PC-3 (cell line): ENCODE measurements around the gene HEXA. TPM values are rescaled to one million over a fixed set of nuclear protein-coding genes. Genes with fewer than 3 reads are reported as not detected.

Source experiments
- ATAC-seq: fragments of 200-7000 bp; cut with Tn5 transposase; 2 replicates; pipeline ENCODE4 v1.9.1; 2020; ENCODE audit warnings: mild to moderate bottlenecking, moderate library complexity
- BruUV-seq: library from RNA; stranded (reverse); fragments of 400-500 nt; replicated peaks from 2 replicates; lab custom pipeline; 2021; lab: Mats Ljungman, UMichigan
- CTCF ChIA-PET: fragments of 300-600 bp; sonication (Branson Sonifier 250); formaldehyde crosslinking; loops from one replicate; lab custom pipeline; 2022; ENCODE audit warnings: antibody characterized with exemption; lab: Charles Lee
- POLR2A ChIA-PET: fragments of 300-600 bp; sonication (Branson Sonifier 250); formaldehyde crosslinking; loops from one replicate; lab custom pipeline; 2022; ENCODE audit warnings: antibody characterized with exemption; ENCODE audit not compliant: unreplicated experiment; lab: Charles Lee
- DNase-seq: peaks from one replicate; pipeline ENCODE4 v3.0.0-alpha.2; 2015
- H2AFZ ChIP-seq: fragments of 300-600 bp; sonication (generic); 2 replicates; pipeline ENCODE4 v1.6.0; 2016; ENCODE audit warnings: antibody characterized with exemption, low read length
- H3F3A ChIP-seq: fragments of 300-600 bp; sonication (generic); one replicate; pipeline ENCODE4 v1.6.0; 2017; ENCODE audit warnings: antibody characterized with exemption, low read length, control low read depth, mild to moderate bottlenecking; ENCODE audit not compliant: unreplicated experiment
- H3K27ac ChIP-seq: fragments of 300-600 bp; sonication (generic); 2 replicates; pipeline ENCODE4 v1.5.1; 2016; ENCODE audit warnings: mild to moderate bottlenecking, low read length
- H3K27me3 ChIP-seq: fragments of 300-600 bp; sonication (generic); 2 replicates; pipeline ENCODE4 v1.6.1; 2016; ENCODE audit warnings: low read length, mixed read lengths
- H3K36me3 ChIP-seq: fragments of 300-600 bp; sonication (generic); 2 replicates; pipeline ENCODE4 v1.6.1; 2016; ENCODE audit warnings: low read depth, mixed run types, low read length, mixed read lengths
- H3K4me1 ChIP-seq: fragments of 300-600 bp; sonication (generic); 2 replicates; pipeline ENCODE4 v1.5.1; 2016; ENCODE audit warnings: low read length; ENCODE audit not compliant: insufficient read depth
- H3K4me2 ChIP-seq: fragments of 300-600 bp; sonication (generic); 2 replicates; pipeline ENCODE4 v1.6.0; 2016; ENCODE audit warnings: low read length
- H3K4me3 ChIP-seq: fragments of 300-600 bp; sonication (generic); 2 replicates; pipeline ENCODE4 v1.5.1; 2016; ENCODE audit warnings: mild to moderate bottlenecking, low read length, mixed read lengths
- H3K79me2 ChIP-seq: fragments of 300-600 bp; sonication (generic); 2 replicates; pipeline ENCODE4 v1.6.1; 2017; ENCODE audit warnings: low read length, mixed read lengths
- H3K9ac ChIP-seq: fragments of 300-600 bp; sonication (generic); 2 replicates; pipeline ENCODE4 v1.6.0; 2016; ENCODE audit warnings: mild to moderate bottlenecking, low read length
- H3K9me2 ChIP-seq: fragments of 300-600 bp; sonication (generic); replicated peaks from 2 replicates; pipeline ENCODE4 v1.6.1; 2016; ENCODE audit warnings: mixed run types, low read length, mixed read lengths
- H3K9me3 ChIP-seq: fragments of 300-600 bp; sonication (generic); 2 replicates; pipeline ENCODE4 v1.6.1; 2016; ENCODE audit warnings: low read length, mixed read lengths
- H4K20me1 ChIP-seq: fragments of 300-600 bp; sonication (generic); 2 replicates; pipeline ENCODE4 v1.6.1; 2016; ENCODE audit warnings: low read length, mixed read lengths
- EZH2 ChIP-seq: fragments of 300-600 bp; sonication (generic); IDR thresholded peaks from one replicate; pipeline ENCODE4 v1.6.1; 2017; ENCODE audit warnings: antibody characterized with exemption, mild to moderate bottlenecking, low read length; ENCODE audit not compliant: unreplicated experiment
- EZH2phosphoT487 ChIP-seq: fragments of 300-600 bp; sonication (generic); IDR thresholded peaks from 2 replicates; pipeline ENCODE4 v1.6.1; 2018; ENCODE audit warnings: mild to moderate bottlenecking, antibody characterized with exemption, low read length, borderline replicate concordance
- intact Hi-C: fragments of 100-400 bp; cut with micrococcal nuclease; formaldehyde crosslinking; loops from 2 replicates; pipeline ENCODE4 v1.9.0; 2023
- total RNA-seq: library from RNA; depleted of rRNA; stranded (reverse); fragments of >200 nt; gene quantifications from 2 replicates; pipeline ENCODE4 v1.2.3, GENCODE V29; 2014
- TF ChIP-seq, protein P1 (sequence below): fragments of 300-600 bp; sonication (generic); conservative IDR thresholded peaks from 2 replicates; pipeline ENCODE4 v1.5.1; 2017; ENCODE audit warnings: antibody characterized with exemption, low read depth, mild to moderate bottlenecking, low read length

The HEXA gene
- total RNA-seq, 1 experiment from 2014 or later = not detected

DNA sequence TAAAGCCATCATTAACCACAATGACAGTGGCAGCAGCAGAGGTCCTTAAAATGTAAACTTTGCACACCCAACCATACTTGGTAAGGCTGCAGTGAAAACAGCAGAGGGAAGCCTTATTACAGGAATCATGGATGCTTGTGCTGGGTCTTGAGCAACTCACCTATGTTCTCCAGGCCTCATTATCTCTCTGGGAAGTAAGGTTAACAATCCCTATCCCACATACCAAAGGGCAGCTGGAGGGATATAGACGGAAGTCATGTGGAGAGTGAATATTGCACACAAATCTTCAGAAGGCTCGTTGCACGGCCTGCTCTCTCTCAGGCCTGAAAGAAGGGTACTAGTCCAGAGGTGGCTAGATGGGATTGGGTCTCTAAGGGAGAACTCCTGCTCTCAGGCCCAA lies 30.0 kb downstream of the HEXA start:
- Histone ChIP-seq H3K4me1 (no peaks in the 10 kb centered on the region), H3K9ac (no peak overlapping the region), H3K4me2 (no peak overlapping the region), H3F3A (no peaks in the 10 kb centered on the region), H3K27ac (no peak overlapping the region), H3K36me3 (no peaks in the 10 kb centered on the region), H3K4me3 (no peak overlapping the region), H3K9me3 (no peaks in the 10 kb centered on the region), H3K79me2 (no peaks in the 10 kb centered on the region), H3K9me2 (no peaks in the 10 kb centered on the region), H4K20me1 (no peaks in the 10 kb centered on the region), H3K27me3 (no peaks in the 10 kb centered on the region), H2AFZ (no peak overlapping the region)
- no peak for DNase-seq
- intact Hi-C loops = loop anchor here (10.0 kb wide), 1 partner anchor 239 kb away; no protein-coding TSS in a partner anchor
- no peak for ATAC-seq
- no TSS peak for BruUV-seq
- CTCF ChIA-PET = no interaction called here
- no peak for TF ChIP-seq EZH2
- TF ChIP-seq, protein P1, sequence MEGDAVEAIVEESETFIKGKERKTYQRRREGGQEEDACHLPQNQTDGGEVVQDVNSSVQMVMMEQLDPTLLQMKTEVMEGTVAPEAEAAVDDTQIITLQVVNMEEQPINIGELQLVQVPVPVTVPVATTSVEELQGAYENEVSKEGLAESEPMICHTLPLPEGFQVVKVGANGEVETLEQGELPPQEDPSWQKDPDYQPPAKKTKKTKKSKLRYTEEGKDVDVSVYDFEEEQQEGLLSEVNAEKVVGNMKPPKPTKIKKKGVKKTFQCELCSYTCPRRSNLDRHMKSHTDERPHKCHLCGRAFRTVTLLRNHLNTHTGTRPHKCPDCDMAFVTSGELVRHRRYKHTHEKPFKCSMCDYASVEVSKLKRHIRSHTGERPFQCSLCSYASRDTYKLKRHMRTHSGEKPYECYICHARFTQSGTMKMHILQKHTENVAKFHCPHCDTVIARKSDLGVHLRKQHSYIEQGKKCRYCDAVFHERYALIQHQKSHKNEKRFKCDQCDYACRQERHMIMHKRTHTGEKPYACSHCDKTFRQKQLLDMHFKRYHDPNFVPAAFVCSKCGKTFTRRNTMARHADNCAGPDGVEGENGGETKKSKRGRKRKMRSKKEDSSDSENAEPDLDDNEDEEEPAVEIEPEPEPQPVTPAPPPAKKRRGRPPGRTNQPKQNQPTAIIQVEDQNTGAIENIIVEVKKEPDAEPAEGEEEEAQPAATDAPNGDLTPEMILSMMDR = no peak
- no peak for TF ChIP-seq EZH2phosphoT487
- POLR2A ChIA-PET = no interaction called here

DNA sequence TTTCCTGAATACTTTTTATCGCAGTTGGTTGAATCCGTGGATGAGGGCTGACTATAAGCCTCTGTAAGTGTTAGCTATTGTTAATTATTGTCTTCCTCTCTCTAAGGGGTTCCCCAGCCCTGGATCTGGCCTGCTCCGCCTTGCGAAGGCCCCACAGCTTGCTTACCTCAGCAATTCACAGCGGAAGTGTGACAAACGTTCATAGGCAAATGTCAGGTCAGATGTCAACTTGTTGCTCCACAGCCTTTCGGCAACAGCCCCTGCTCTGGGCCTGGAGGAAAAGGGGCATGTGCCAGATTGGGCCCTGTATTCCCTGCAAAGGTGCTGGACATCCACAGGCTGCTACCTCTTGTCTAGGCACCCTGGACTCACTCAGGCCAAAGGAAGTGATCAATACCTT lies 30.5 kb downstream of the HEXA start:
- DNase-seq (no peak), ATAC-seq (no peak)
- H3K27ac ChIP-seq = no peak overlapping the region
- H3K9me2 ChIP-seq = no peaks in the 10 kb centered on the region
- intact Hi-C loops = loop anchor here (10.0 kb wide), 1 partner anchor 240 kb away; no protein-coding TSS in a partner anchor
- no peak overlapping the region for H3K4me3 ChIP-seq
- no peak overlapping the region for H3K4me2 ChIP-seq
- H3K79me2 ChIP-seq = no peaks in the 10 kb centered on the region
- no peaks in the 10 kb centered on the region for H4K20me1 ChIP-seq
- H3F3A ChIP-seq = no peaks in the 10 kb centered on the region
- BruUV-seq = no TSS peak
- CTCF ChIA-PET = no interaction called here
- no peak overlapping the region for H3K9ac ChIP-seq
- peaks cover 1% of the 10 kb centered on the region for H3K4me1 ChIP-seq
- H2AFZ ChIP-seq = no peak overlapping the region
- TF ChIP-seq, protein P1 = no peak
- no peak for TF ChIP-seq EZH2phosphoT487
- TF ChIP-seq EZH2 = no peak
- POLR2A ChIA-PET = no interaction called here
- no peaks in the 10 kb centered on the region for H3K9me3 ChIP-seq
- no peaks in the 10 kb centered on the region for H3K27me3 ChIP-seq
- no peaks in the 10 kb centered on the region for H3K36me3 ChIP-seq

DNA sequence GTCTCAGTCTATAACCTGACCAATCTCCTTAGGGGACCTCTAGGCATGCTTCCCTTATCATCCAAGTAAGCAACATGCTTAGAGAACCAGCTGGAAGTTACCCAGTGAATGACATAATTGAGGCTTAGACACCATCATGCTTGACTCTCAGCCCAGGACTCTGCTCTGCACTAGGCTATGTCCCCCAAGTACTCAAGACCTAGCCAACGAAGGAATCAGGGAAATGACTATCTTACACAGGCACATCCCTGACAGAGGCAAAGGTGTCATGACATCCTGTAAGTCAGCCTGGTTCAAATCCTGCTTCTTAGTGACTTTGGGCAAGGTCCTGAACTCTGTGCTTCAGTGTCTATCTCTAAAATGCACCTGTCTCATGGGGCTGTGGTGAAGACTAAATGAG lies 31.2 kb downstream of the HEXA start:
- Histone ChIP-seq H2AFZ (no peak overlapping the region), H4K20me1 (no peaks in the 10 kb centered on the region), H3K9me3 (no peaks in the 10 kb centered on the region), H3K9me2 (no peaks in the 10 kb centered on the region), H3K9ac (no peak overlapping the region), H3F3A (no peaks in the 10 kb centered on the region), H3K27ac (no peak overlapping the region), H3K4me2 (no peak overlapping the region), H3K4me1 (peaks cover 8% of the 10 kb centered on the region), H3K27me3 (no peaks in the 10 kb centered on the region), H3K4me3 (no peak overlapping the region), H3K36me3 (no peaks in the 10 kb centered on the region), H3K79me2 (no peaks in the 10 kb centered on the region)
- TF ChIP-seq, protein P1 = no peak
- TF ChIP-seq EZH2 = no peak
- no peak for TF ChIP-seq EZH2phosphoT487
- ATAC-seq (no peak), DNase-seq (no peak)
- intact Hi-C loops = loop anchor here (10.0 kb wide), 1 partner anchor 240 kb away; no protein-coding TSS in a partner anchor
- ChIA-PET CTCF (no interaction called here), POLR2A (no interaction called here)
- BruUV-seq = no TSS peak
